Measurements from ENCODE around the gene ALG9. TPM values are rescaled to one million over a fixed set of nuclear protein-coding genes. Genes with fewer than 3 reads are reported as not detected.

Gene ALG9
- polyA plus RNA-seq, 3 donors = 7.4 to 7.9 (median 7.8) TPM

GRCh38 chr11:111917788-111918187 is 46.4 kb upstream of the ALG9 start:
- H3K9me3 Mint-ChIP-seq = peaks cover 0 to 2% (median 0%) of the 10 kb centered on the region in 7 donors
- H3K27me3 ChIP-seq (ENCODE audit: control insufficient read depth in 2 of 2, insufficient read depth in 2 of 2, low read length in 2 of 2) = peaks cover 3 to 16% of the 10 kb centered on the region in 2 donors
- no peaks in the 10 kb centered on the region for H3K36me3 ChIP-seq (replicated peaks in 1 of 2; ENCODE audit: control insufficient read depth in 1 of 2, insufficient read depth in 2 of 2, low read length in 2 of 2)
- H3K9ac ChIP-seq (ENCODE audit: insufficient read depth, low read length, poor library complexity, severe bottlenecking) = no peak overlapping the region
- H3K9me3 ChIP-seq (replicated peaks in 1 of 2; ENCODE audit: control insufficient read depth in 1 of 2, insufficient read depth in 1 of 2, low read length in 2 of 2) = no peaks in the 10 kb centered on the region
- H3K4me3 Mint-ChIP-seq = no peak overlapping the region
- H3K4me1 Mint-ChIP-seq = peaks cover 11% of the 10 kb centered on the region
- peaks cover 27 to 39% (median 33%) of the 10 kb centered on the region in 3 donors for H3K27me3 Mint-ChIP-seq (ENCODE audit: low read depth in 3 of 3)
- H2AFZ ChIP-seq (ENCODE audit: insufficient read depth, low read depth, low read length, poor library complexity, severe bottlenecking) = no peak overlapping the region
- H3K4me1 ChIP-seq (ENCODE audit: control insufficient read depth in 1 of 2, insufficient read depth in 2 of 2, low read length in 2 of 2) = peaks cover 6 to 18% of the 10 kb centered on the region in 2 donors
- no peaks in the 10 kb centered on the region for H3K36me3 Mint-ChIP-seq
- no peak overlapping the region for H3K4me3 ChIP-seq (replicated peaks in 1 of 3; ENCODE audit: low read depth in 2 of 3, low read length in 3 of 3)
- no peaks in the 10 kb centered on the region for H3K79me2 ChIP-seq (ENCODE audit: insufficient read depth, low read length)
- H3K27ac Mint-ChIP-seq = no peak overlapping the region
- H3K4me2 ChIP-seq (replicated peaks; ENCODE audit: extremely low read depth, low read length, poor library complexity, severe bottlenecking) = no peak overlapping the region
- H3K27ac ChIP-seq (ENCODE audit: low read depth in 1 of 2, low read length in 2 of 2) = no peak overlapping the region
- 100% methylated on average over 2 of the region's 3 CpGs for WGBS (ENCODE audit: insufficient coverage)
- H4K20me1 ChIP-seq (ENCODE audit: insufficient read depth, low read length) = no peaks in the 10 kb centered on the region
- intact Hi-C loops (cut with micrococcal nuclease) = no loop called here
- no peak for TF ChIP-seq CTCF (IDR thresholded peaks at IDR 0.05)
- no peak for DNase-seq

GRCh38 chr11:111917312-111917711 is 45.9 kb upstream of the ALG9 start:
- Histone ChIP-seq H3K4me2 (replicated peaks; ENCODE audit: extremely low read depth, low read length, poor library complexity, severe bottlenecking) (no peak overlapping the region), H3K27me3 (ENCODE audit: control insufficient read depth in 2 of 2, insufficient read depth in 2 of 2, low read length in 2 of 2) (peaks cover 4 to 21% of the 10 kb centered on the region in 2 donors), H3K36me3 (replicated peaks in 1 of 2; ENCODE audit: control insufficient read depth in 1 of 2, insufficient read depth in 2 of 2, low read length in 2 of 2) (no peaks in the 10 kb centered on the region), H3K79me2 (ENCODE audit: insufficient read depth, low read length) (no peaks in the 10 kb centered on the region), H3K4me1 (ENCODE audit: control insufficient read depth in 1 of 2, insufficient read depth in 2 of 2, low read length in 2 of 2) (peaks cover 5 to 13% of the 10 kb centered on the region in 2 donors), H2AFZ (ENCODE audit: insufficient read depth, low read depth, low read length, poor library complexity, severe bottlenecking) (no peak overlapping the region), H3K27ac (ENCODE audit: low read depth in 1 of 2, low read length in 2 of 2) (no peak overlapping the region), H3K9me3 (replicated peaks in 1 of 2; ENCODE audit: control insufficient read depth in 1 of 2, insufficient read depth in 1 of 2, low read length in 2 of 2) (no peaks in the 10 kb centered on the region), H3K4me3 (replicated peaks in 1 of 3; ENCODE audit: low read depth in 2 of 3, low read length in 3 of 3) (no peak overlapping the region), H3K9ac (ENCODE audit: insufficient read depth, low read length, poor library complexity, severe bottlenecking) (no peak overlapping the region), H4K20me1 (ENCODE audit: insufficient read depth, low read length) (no peaks in the 10 kb centered on the region)
- peaks cover 9% of the 10 kb centered on the region for H3K4me1 Mint-ChIP-seq
- H3K27me3 Mint-ChIP-seq (ENCODE audit: low read depth in 3 of 3) = peaks cover 32 to 44% (median 36%) of the 10 kb centered on the region in 3 donors
- WGBS (ENCODE audit: insufficient coverage) = 50% methylated on average over 1 of the region's 2 CpGs
- H3K9me3 Mint-ChIP-seq = peaks cover 0 to 2% (median 0%) of the 10 kb centered on the region in 7 donors
- no peak overlapping the region for H3K27ac Mint-ChIP-seq
- no peak for TF ChIP-seq CTCF (IDR thresholded peaks at IDR 0.05)
- intact Hi-C loops (cut with micrococcal nuclease) = no loop called here
- no peak overlapping the region for H3K4me3 Mint-ChIP-seq
- DNase-seq = no peak
- no peaks in the 10 kb centered on the region for H3K36me3 Mint-ChIP-seq
